GM19239 (cell line): ENCODE data around the gene KCNE4.

ENCODE experiments used
- DNase-seq: peaks from one replicate; pipeline ENCODE4 v3.0.0; 2011; ENCODE audit warnings: low spot score; ENCODE audit not compliant: insufficient read length
- FAIRE-seq: peaks from 2 replicates; lab custom pipeline; 2011; peaks lifted over from hg19 to GRCh38; lab: Jason Lieb, UNC

The KCNE4 gene

GRCh38 chr2:223082706-223083105 is 30.7 kb downstream of the KCNE4 start:
- DNase-seq, result no peak

GRCh38 chr2:223083402-223084070 is 31.5 kb downstream of the KCNE4 start:
- DNase-seq, result no peak
- no peak for FAIRE-seq

More at GRCh38 chr2:223082706-223083105, 30.7 kb downstream of the KCNE4 start:
- FAIRE-seq, result no peak

GRCh38 chr2:223084873-223085272 is 32.9 kb downstream of the KCNE4 start:
- DNase-seq (no peak), FAIRE-seq (no peak)

GRCh38 chr2:223086370-223086981 is 34.5 kb downstream of the KCNE4 start:
- FAIRE-seq (no peak), DNase-seq (no peak)

GRCh38 chr2:223087466-223087865 is 35.5 kb downstream of the KCNE4 start:
- DNase-seq, result no peak

GRCh38 chr2:223088866-223089265 is 36.9 kb downstream of the KCNE4 start:
- DNase-seq (no peak), FAIRE-seq (no peak)

More at GRCh38 chr2:223087466-223087865, 35.5 kb downstream of the KCNE4 start:
- FAIRE-seq, result no peak

- DNase-seq (no peak), FAIRE-seq (no peak)
These were observed 38.0 kb downstream of the KCNE4 start for GRCh38 chr2:223090039-223090438.

- DNase-seq (no peak), FAIRE-seq (no peak)
These were observed 38.7 kb downstream of the KCNE4 start for GRCh38 chr2:223090540-223091235.

GRCh38 chr2:223092667-223093066 is 40.7 kb downstream of the KCNE4 start:
- DNase-seq (no peak), FAIRE-seq (no peak)

GRCh38 chr2:223093436-223094241 is 41.6 kb downstream of the KCNE4 start:
- FAIRE-seq, result no peak
- no peak for DNase-seq

- DNase-seq (no peak), FAIRE-seq (no peak)
These were observed 43.2 kb downstream of the KCNE4 start for GRCh38 chr2:223095207-223095606.

- DNase-seq (no peak), FAIRE-seq (no peak)
These were observed 44.4 kb downstream of the KCNE4 start for GRCh38 chr2:223096235-223096970.

- FAIRE-seq (no peak), DNase-seq (no peak)
These were observed 45.9 kb downstream of the KCNE4 start for GRCh38 chr2:223097888-223098383.

- DNase-seq, result no peak
- FAIRE-seq, result no peak
These were observed 47.6 kb downstream of the KCNE4 start for GRCh38 chr2:223099561-223099960.

- FAIRE-seq (no peak), DNase-seq (no peak)
These were observed 48.1 kb downstream of the KCNE4 start for GRCh38 chr2:223100061-223100511.

- FAIRE-seq, result peak; percentile 37
- peak; percentile 13 for DNase-seq
These were observed 49.5 kb downstream of the KCNE4 start for GRCh38 chr2:223101340-223102039.

- DNase-seq (no peak), FAIRE-seq (no peak)
These were observed 50.0 kb downstream of the KCNE4 start for GRCh38 chr2:223102040-223102400.

- DNase-seq (no peak), FAIRE-seq (no peak)
These were observed 50.5 kb downstream of the KCNE4 start for GRCh38 chr2:223102450-223102849.
